ENCODE data around the gene INO80B. TPM values are rescaled to one million over a fixed set of nuclear protein-coding genes. Genes with fewer than 3 reads are reported as not detected.

INO80B gene
- total and polyA plus RNA-seq, 2 of the 8 experiments (the other 6 are each of a cell fraction or from before 2014, with no cell fraction given), result 3.9 to 18.5 TPM

DNA sequence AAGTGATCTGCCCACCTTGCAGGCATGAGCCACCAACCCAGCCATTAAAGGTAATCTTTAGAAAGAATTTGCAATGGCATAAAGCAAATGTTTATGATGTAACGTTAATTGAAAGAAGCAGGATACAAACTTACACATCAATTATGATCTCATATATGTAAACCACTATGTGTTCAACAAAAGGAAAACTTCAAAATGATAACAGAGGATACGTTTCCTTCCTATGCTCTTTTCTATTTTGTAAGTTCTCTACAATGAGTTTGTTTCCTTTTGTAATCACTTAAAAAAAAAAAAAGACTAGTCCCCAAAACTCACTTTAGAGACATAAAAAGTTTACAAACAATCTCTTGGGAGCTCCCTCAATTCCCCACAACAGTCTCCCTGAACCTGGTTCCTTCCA is 34.9 kb upstream of the INO80B start:
- DNase-seq (ENCODE audit: low read depth in 1 of 2, low spot score in 2 of 2), result no peak
- no peak for FAIRE-seq
- Histone ChIP-seq H3K18ac (ENCODE audit: extremely low read depth, low read length) (no peak overlapping the region), H3K36me3 (ENCODE audit: control insufficient read depth in 2 of 4, insufficient read depth in 4 of 4, low read length in 3 of 4) (peaks cover 0 to 7% (median under 1%) of the 10 kb centered on the region in 4 experiments; a peak in 4 of 8 replicates), H3K4me1 (replicated peaks in 1 of 4; ENCODE audit: control insufficient read depth in 3 of 4, insufficient read depth in 4 of 4, low read length in 3 of 4) (peaks cover 0 to 14% (median 3%) of the 10 kb centered on the region in 4 experiments; a peak in 4 of 7 replicates), H3K23me2 (ENCODE audit: low read depth, low read length) (peaks cover 10% of the 10 kb centered on the region), H3K56ac (replicated peaks; ENCODE audit: insufficient read length, low read depth, low read length) (no peak overlapping the region), H3K79me2 (ENCODE audit: control insufficient read depth in 1 of 2, insufficient read depth in 2 of 2, low read length in 2 of 2) (no peaks in the 10 kb centered on the region), H2BK20ac (ENCODE audit: low read length) (no peak overlapping the region), H3K27me3 (replicated peaks in 1 of 4; ENCODE audit: control insufficient read depth in 3 of 4, extremely low read depth in 1 of 4, insufficient read depth in 3 of 4, low read length in 3 of 4) (0 out of 7 replicates have a peak, but pooled peaks cover 0 to 2% (median 0%) of the 10 kb centered on the region in 4 experiments), H3K9me3 (ENCODE audit: insufficient read depth in 2 of 2, low read depth in 1 of 2, low read length in 1 of 2) (no peaks in the 10 kb centered on the region), H4K91ac (replicated peaks; ENCODE audit: insufficient read length, low read length) (no peak overlapping the region), H3K27ac (ENCODE audit: low read depth, low read length) (no peak overlapping the region), H3K4me3 (ENCODE audit: extremely low read depth in 1 of 4, insufficient read depth in 2 of 4, low read depth in 3 of 4, low read length in 4 of 4) (no peak overlapping the region), H4K8ac (ENCODE audit: extremely low read depth, insufficient read depth, low read length) (no peak overlapping the region), H2BK15ac (ENCODE audit: low read length) (no peak overlapping the region), H2BK12ac (ENCODE audit: low read depth, low read length) (no peak overlapping the region), H4K20me1 (replicated peaks in 1 of 2; ENCODE audit: control insufficient read depth in 1 of 2, insufficient read depth in 2 of 2, low read length in 2 of 2) (peaks cover 0 to 8% of the 10 kb centered on the region in 2 experiments), H2AK5ac (ENCODE audit: low read depth, low read length) (no peak overlapping the region), H2BK5ac (ENCODE audit: low read depth, low read length) (no peak overlapping the region), H3K14ac (ENCODE audit: insufficient read length) (no peak overlapping the region), H3K23ac (ENCODE audit: insufficient read length) (no peak overlapping the region), H4K5ac (ENCODE audit: insufficient read length, low read depth, low read length) (no peak overlapping the region), H3K4me2 (ENCODE audit: insufficient read depth in 1 of 2, low read depth in 2 of 2, low read length in 2 of 2) (no peak overlapping the region; a peak in 1 of 4 replicates), H3K79me1 (ENCODE audit: low read depth, low read length) (no peaks in the 10 kb centered on the region), H2BK120ac (replicated peaks; ENCODE audit: low read depth, low read length) (no peak overlapping the region), H3K4ac (replicated peaks; ENCODE audit: insufficient read length, low read depth, low read length) (no peak overlapping the region), H3K9ac (replicated peaks in 1 of 4; ENCODE audit: extremely low read depth in 1 of 4, low read depth in 3 of 4, low read length in 3 of 4) (no peak overlapping the region), H2AFZ (ENCODE audit: low read length) (no peak overlapping the region)
- CTCF ChIA-PET (ENCODE audit: partially characterized antibody), result no interaction called here
- POLR2A ChIA-PET (ENCODE audit: partially characterized antibody), result interaction anchor here (3.3 to 3.5 kb wide), 2 partner anchors 16 to 35 kb away, joined by 22 to 23 read pairs; partner anchors contain the start of gene INO80B
- 94% methylated on average over 2 of the region's 2 CpGs; no CpG with 5 or more reads in 1 of the 2 experiments for WGBS, 2 experiments (ENCODE audit: extremely low coverage in 1 of 2, insufficient coverage in 1 of 2, insufficient read length in 1 of 2, insufficient replicate concordance in 2 of 2, low coverage in 1 of 2, low lambda C conversion rate in 2 of 2, missing lambda C conversion rate in 1 of 2)
- TF ChIP-seq TAF1 (IDR thresholded peaks at IDR 0.05; ENCODE audit: low read depth, low read length) (no peak), BCL11A (IDR thresholded peaks at IDR 0.05; ENCODE audit: low read depth in 2 of 2, low read length in 2 of 2) (no peak), HDAC2 (IDR thresholded peaks at IDR 0.05; ENCODE audit: borderline replicate concordance in 1 of 2, low read depth in 2 of 2, low read length in 2 of 2) (no peak), CEBPB (IDR thresholded peaks at IDR 0.05; ENCODE audit: low read depth, low read length) (no peak), RNF2 (IDR thresholded peaks at IDR 0.05; ENCODE audit: borderline replicate concordance, low read depth, low read length, missing control alignments, poor library complexity, severe bottlenecking) (no peak), RAD21 (IDR thresholded peaks at IDR 0.05 in 1 of 2, conservative IDR thresholded peaks at IDR 0.05 in 1 of 2; ENCODE audit: low read depth in 2 of 2, low read length in 2 of 2) (no peak), RBBP5 (IDR thresholded peaks at IDR 0.05; ENCODE audit: borderline replicate concordance, low read depth, low read length) (no peak), EZH2 (IDR thresholded peaks at IDR 0.05; ENCODE audit: low read depth, low read length, severe bottlenecking) (no peak), CHD1 (IDR thresholded peaks at IDR 0.05; ENCODE audit: low read depth, low read length) (no peak)
